GM19328 (cell line): Measurements from ENCODE around the gene EFEMP1.

Experiments
- ATAC-seq: cut with Tn5 transposase; IDR thresholded peaks from one replicate; pipeline ENCODE4 v1.9.1; 2021; ENCODE audit warnings: mild to moderate bottlenecking, moderate library complexity; ENCODE audit not compliant: unreplicated experiment

The EFEMP1 gene, protein sequence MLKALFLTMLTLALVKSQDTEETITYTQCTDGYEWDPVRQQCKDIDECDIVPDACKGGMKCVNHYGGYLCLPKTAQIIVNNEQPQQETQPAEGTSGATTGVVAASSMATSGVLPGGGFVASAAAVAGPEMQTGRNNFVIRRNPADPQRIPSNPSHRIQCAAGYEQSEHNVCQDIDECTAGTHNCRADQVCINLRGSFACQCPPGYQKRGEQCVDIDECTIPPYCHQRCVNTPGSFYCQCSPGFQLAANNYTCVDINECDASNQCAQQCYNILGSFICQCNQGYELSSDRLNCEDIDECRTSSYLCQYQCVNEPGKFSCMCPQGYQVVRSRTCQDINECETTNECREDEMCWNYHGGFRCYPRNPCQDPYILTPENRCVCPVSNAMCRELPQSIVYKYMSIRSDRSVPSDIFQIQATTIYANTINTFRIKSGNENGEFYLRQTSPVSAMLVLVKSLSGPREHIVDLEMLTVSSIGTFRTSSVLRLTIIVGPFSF

DNA sequence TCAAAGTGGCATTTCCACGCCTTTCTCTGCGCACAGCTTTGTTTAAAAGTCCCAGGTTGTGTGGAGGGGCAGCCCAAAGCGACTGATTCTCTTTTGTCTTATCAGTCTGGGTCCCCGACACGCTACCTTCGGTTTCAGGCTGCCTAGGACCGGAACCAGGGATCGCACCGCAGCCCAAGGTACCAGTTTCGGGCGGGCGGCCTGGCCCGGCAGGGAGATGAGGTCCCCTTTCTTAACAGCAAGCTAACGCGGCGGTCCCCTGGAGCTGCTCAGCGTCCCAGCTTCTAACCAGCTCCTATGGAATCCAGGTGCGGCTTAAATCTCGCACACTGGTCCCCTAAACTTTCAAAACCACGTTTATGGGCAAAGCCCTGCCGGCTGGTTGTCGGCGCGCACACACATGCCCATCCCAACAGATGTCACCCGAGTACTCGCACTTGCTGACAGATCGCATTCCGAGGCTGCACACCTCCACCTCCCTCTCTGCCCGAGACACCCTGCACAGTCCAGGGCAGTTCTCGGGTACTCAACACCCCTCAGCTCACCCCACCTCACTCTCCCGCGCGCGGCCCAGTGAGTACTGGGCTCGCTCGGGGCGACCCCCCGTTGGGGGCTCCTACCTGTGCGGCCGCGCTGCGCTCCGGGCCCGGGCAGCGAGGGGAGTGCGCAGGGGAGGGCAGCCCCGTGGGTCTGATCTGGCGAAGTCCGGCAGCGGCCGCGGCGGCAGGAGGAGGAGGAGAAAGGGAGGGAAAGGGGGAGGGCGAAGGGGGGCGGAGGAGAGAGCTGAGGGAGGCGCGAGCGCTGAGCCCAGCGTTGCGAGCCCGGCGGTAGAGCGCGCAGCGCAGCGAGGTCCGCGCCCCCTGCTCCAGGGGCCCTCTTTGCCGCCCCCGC is at the start of gene EFEMP1:
EFEMP1 (minus strand) TSS at position 692 of the 891 bp plus-strand sequence. CDS start 1,342 bp downstream, outside the sequence.
- ATAC-seq, result no peak

- ATAC-seq, result no peak
Measured at GRCh38 chr2:55970500-55970899, 46.9 kb upstream of the EFEMP1 start.

DNA sequence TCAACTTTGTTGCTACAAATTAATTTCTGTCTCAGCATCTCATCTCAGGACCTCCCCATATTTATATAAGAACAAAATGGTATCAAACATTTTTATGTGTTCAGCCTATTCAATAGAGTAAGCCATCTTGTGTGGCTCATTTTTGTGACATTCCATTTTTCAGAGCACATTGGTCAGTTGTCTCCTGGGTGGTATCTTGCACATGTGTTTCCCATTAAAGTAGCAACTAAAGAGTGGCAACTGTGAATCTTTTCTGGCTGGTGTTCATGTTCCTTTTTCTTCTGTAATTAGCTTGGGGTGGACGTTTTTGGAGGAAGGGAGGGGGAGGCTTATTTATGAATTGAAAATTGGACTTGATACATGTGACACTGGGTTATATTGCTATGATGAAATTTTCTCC is 45.4 kb upstream of the EFEMP1 start:
- no peak for ATAC-seq

DNA sequence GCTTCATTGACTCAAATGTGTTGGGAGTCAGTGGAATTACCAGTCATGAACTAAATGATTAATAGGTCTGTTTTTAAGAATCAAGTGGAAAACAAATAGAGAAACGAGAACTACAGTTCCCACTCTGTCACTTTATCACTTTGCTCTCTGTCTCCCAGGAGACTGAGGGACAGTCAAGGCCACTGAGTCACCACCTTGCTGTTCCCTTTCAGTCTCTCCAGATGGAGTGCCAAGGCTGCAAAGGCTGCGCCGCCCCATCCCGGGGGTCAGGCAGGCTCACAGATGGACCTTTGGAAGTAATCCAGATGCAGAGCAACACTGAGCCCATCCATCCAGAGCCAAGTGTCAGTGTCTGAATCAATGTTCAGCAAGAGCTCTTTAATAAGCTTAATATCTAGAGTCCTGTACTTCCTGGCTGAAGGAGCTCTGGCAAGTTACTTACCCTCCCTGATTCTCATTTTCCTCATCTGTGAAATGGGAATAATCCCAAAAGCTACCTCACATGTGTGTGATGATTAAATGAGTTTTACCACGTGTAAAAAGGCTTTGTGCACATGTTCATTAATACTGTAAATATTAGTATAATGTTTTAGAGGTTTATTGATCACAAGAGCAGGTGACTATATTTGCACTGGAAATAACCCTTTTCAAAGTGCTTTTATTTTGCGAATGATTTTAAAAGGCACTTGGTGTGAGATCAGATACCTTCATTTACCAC is 43.0 kb upstream of the EFEMP1 start:
- ATAC-seq, result no peak

- no peak for ATAC-seq
Measured at GRCh38 chr2:55965966-55966365, 42.4 kb upstream of the EFEMP1 start.

DNA sequence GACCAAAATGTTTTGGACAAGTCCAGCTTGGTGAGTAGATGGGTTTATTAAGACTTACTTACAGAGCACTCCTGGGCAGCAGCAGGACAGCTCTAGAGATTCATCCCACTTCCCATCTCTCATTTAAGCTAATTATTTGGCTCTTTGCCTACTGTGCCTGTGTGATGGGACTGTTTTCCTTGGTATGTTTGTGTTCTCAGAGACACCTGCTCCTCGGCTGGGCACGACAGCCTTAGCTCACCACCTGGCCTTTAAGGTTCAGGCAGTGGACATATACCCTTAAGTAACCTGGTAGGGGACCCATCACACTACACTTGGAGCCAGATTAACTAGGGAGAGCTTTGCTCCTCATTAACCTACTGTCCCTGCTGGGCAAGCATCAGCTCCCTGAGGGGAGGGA is 41.7 kb upstream of the EFEMP1 start:
- ATAC-seq, result no peak

- no peak for ATAC-seq
Measured at GRCh38 chr2:55962915-55963314, 39.3 kb upstream of the EFEMP1 start.

- no peak for ATAC-seq
Measured at GRCh38 chr2:55961318-55961911, 37.8 kb upstream of the EFEMP1 start.

DNA sequence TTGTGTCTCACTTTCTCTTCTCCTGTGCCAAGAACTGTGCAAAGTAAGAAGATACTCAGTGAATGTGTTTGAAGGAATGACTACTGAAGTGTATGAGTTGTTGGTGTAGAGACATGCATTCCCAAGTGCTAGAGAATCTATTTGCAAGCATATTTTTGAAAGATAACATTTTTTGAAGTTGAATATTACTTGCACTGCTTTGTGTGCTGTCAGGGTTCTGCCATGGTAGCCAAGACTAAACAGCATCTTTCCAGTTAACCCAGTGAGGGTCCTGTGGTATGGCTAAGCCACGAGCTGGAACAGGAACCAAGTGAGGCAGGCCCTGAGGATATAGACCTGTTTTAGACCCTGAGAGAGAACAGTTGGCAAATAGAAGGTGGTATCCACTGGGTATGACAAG is 35.2 kb upstream of the EFEMP1 start:
- no peak for ATAC-seq

- ATAC-seq, result no peak
Measured at GRCh38 chr2:55957142-55957541, 33.6 kb upstream of the EFEMP1 start.

DNA sequence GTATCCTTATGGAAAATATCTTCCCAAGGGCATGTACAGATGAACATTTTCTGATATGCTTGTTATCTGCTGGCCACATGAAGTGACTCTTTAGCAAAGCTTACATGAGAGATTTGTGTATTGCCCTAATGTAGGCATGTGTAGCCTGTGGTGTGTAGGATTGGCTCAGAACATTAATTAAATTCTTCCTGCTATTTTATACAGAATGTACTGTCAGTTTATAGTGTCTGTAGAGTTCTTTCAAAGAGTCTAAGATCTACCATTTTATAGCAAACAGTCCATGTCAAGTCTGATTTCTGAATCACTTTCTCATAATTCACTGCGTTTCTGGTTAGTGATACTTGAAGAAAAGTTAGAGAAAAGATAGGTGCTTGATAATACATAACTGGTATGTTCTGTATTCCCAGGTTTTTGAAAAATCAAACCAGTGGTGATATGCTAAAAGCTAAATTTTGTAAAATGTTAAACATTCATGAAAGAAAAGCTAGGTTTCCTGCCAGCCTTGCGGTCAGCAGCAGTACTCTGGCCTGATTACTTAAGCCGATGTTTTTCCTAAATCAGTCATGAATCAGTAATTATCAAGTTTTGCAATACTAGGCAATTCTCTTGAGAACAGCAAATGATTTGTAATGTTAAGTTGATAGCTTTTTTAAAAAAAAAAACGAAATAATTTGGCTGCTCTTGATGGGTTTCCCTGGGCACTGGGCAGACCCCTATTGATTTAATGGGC is 30.9 kb upstream of the EFEMP1 start:
- ATAC-seq, result no peak

- no peak for ATAC-seq
Measured at GRCh38 chr2:55952415-55952814, 28.8 kb upstream of the EFEMP1 start.

GRCh38 chr2:55951533-55951932 is 28.0 kb upstream of the EFEMP1 start:
- ATAC-seq, result no peak

DNA sequence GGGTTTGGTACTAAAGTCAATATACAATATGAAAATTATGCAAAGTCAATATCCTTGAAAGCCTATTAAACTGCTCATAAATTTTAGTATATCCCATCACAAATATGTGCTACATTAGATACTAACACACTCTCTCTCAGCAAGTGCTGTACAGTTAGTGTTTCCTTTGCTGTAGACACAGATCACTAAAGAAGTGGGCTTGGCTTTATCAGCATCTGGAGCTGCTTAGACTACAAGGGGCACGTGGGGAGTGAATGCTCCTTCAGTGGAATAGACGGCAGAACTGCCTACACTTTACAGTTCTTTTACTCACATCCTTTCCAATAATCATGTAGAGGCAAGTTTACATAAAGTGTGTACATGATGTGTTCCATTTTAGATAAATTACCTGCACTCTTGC is 26.0 kb upstream of the EFEMP1 start:
- ATAC-seq, result no peak

DNA sequence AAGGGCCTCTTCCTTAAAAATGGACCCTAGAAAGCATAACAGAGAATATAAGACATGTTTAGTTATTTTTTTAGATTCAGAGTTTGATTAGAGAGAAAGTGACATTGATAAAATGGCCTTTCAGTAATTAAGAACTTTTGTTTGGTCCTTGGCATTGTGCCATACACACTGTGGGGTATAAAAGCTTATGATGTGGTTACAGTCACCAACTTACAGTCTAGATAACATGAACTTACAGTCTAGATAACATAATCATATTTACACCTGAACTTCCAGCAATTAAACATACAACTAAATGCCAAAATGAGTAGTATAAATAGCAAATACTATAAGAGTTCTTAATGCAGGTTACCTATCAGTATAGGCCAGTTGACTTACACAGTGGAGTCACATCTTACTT is 25.6 kb upstream of the EFEMP1 start:
- no peak for ATAC-seq

- ATAC-seq, result no peak
Measured at GRCh38 chr2:55948176-55948923, 24.8 kb upstream of the EFEMP1 start.

GRCh38 chr2:55947752-55948151 is 24.2 kb upstream of the EFEMP1 start:
- no peak for ATAC-seq

DNA sequence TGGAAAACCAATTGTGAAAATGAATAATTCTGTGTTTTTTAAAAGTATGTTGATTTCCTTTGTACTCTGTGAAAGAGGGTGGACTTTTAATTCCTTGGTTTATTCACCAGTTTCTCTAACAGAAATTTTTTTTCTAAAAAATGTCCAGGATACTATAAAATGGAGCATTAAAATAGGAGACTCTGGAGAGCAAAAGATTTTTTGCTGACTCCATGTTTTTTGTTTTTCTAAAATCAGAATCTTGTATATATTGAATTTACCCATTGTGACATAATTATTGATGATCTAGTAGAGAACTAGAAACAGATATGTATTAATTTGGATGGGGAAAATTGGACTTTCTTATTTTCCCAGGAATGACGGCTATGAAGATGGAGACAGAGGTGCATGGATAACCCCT is 23.2 kb upstream of the EFEMP1 start:
- no peak for ATAC-seq

DNA sequence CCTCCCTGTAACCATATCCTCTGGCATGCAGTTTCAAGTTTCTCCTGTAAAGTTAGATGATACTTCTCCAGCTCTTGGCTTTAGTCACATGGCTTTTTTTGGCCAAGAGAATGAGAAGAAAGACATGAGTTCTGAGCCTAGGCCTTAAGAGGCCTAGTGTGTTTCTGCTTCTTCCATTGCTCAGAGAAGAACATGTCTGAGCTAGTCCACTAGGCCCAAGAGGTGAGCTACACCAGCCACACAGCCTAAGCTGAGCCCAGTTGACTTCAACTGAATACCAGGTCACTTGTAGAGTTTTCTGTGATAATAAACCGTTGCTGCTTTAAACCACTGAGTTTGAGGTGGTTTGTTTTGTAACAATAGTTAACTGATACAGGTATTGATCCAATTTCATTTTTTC is 19.9 kb upstream of the EFEMP1 start:
- ATAC-seq, result no peak
